HUDEP-2 (cell line): ENCODE data around the gene DLG1.

Source experiments
- DNase-seq, 76 experiments: peaks; one replicate each; lab custom pipeline; 2025; ENCODE audit not compliant: unreplicated experiment in 76 of 76; lab: John Stamatoyannopoulos, UW

Gene DLG1

DNA sequence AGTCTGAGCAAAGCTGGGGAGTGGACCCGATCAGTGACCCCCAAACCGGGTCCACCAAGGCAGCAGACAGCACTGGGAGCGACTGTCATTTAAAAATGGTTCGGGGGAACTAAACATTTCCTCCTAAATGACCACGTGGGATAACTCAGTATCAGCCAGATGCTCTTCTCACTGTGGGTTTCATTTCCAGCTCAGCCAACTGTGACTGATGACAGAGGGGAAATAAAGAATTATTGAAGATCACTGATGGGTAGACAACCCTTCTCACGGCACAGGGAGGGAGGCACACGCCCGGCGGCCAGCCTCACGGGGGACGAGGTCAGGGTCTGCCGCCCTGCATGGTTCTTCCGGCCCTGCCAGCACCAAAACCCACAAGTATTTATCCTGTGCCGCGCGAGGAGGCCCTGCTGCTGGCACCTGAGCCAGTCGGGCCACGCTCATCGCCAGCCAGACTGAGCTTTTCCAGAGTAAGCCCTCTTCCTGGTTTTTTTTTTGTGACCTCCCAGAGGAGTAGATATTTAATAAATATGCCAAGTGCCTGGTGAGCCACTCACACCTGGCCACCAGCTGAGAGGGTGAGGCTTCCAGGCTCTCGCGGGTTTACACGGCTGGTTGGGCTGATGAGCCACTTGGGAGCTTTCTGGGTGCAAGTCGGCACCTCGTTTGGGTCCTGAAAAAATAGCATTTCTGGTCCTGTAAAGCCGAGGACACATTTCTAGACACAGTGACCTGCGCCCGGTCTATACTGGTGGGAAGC, 275.0 kb downstream of the DLG1 start:
- no peak for DNase-seq

- no peak for DNase-seq
These were observed 275.8 kb downstream of the DLG1 start for GRCh38 chr3:197022405-197023231.

DNA sequence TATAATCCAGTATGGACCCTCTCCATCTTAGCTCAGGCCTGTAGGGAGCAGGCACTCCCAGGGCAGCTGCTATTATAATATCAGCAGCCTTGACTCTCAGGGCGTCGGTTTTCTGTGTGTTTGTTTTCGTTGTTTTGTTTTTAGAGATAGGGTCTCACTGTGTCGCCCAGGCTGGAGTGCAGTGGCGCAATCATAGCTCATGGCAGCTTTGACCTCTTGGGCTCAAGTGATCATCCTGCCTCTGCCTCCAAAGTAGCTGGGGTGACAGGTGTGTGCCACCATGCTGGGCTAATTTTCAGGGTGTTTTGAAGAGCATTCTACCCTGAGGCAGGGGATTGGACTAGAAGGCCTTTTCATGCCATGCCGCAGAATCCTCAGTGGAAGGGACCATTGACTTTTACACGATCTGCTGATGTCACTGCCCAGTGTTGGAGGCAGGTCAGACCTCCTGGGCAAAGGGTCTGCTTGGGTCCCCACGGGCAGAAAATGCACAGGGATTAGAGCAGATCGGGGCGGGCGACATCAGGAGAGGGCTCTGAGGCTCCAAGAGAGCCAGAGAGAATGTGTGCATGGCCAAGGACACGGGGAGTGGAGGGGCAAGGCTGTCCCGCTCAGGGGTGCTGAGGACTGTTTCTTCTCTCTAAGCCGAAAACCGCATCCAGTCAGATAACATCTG, 276.5 kb downstream of the DLG1 start:
- no peak for DNase-seq

- no peak for DNase-seq
These were observed 277.2 kb downstream of the DLG1 start for GRCh38 chr3:197021231-197021630.

DNA sequence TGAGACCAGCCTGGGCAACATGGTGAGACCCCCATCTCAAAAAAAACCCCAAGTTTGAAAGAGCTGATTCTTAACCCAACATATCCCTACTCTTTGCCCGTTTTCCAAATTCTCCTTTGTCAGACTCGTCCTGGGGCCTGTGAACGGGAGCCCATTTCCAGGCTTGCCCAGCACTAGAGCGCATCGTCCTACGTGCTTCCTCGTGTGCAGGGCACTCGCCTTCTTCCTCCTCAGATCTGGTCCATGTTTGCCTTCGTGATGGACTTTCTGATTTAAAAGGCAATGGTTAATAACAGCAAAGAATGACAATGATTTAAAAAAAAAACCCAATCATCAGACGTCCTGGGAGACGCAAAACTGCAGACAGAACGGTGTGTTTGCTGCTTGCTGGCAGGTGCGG, 278.9 kb downstream of the DLG1 start:
- DNase-seq, result no peak

DNA sequence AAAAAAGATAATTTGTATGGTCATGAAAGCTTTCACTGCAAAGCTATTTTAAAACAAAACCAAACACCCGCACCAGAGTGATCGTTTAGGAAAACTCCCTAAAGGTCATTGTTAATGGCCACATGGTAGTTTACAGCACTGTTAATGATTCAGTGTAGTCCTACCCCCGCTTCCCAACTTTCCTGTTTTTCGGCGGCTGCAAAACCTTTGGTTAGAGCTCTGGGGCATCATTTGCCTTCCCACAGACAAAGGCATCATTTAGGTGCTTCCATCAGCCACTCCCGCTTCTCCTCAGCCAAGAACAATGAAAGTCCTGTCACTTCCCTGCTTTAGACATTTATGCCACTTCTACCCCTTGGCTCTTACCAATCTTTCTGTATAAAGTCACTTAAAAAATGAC, 279.4 kb downstream of the DLG1 start:
- DNase-seq, result no peak

GRCh38 chr3:197017003-197017402, 281.4 kb downstream of the DLG1 start:
- no peak for DNase-seq

- no peak for DNase-seq
These were observed 282.3 kb downstream of the DLG1 start for GRCh38 chr3:197015790-197016736.

- DNase-seq, result no peak
These were observed 283.4 kb downstream of the DLG1 start for GRCh38 chr3:197014942-197015575.

DNA sequence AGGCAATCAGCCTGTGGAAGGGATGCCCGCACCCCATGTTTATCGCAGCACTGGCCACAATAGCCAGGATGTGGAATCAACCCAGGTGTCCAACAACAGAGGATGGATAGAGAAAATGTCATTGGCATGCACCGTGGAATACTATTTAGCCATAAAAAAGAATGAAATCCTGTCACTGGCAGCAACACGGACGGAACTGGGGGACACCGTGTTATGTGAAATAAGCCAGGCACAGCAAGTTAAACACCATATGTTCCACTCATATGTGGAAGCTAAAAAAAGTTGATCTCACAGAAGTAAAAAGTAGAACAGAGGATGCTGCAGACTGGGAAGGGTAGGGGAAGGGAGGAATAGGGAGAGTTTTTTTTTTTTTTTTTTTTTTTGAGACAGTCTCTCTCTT, 284.4 kb downstream of the DLG1 start:
- no peak for DNase-seq

- DNase-seq, result no peak
These were observed 285.9 kb downstream of the DLG1 start for GRCh38 chr3:197012540-197012883.

GRCh38 chr3:197011780-197012539, 286.5 kb downstream of the DLG1 start:
- DNase-seq, result no peak

- peak in 4 of 76 experiments; percentile 5 to 12 (median 9) for DNase-seq
These were observed 287.7 kb downstream of the DLG1 start for GRCh38 chr3:197010556-197011351.

- no peak for DNase-seq
These were observed 288.8 kb downstream of the DLG1 start for GRCh38 chr3:197009532-197010019.

GRCh38 chr3:197008436-197009209, 289.8 kb downstream of the DLG1 start:
- DNase-seq, result no peak

GRCh38 chr3:197007953-197008352, 290.5 kb downstream of the DLG1 start:
- no peak for DNase-seq

- DNase-seq, result no peak
These were observed 291.0 kb downstream of the DLG1 start for GRCh38 chr3:197007296-197007940.
